Measurements from ENCODE around the gene NAT9. TPM values are rescaled to one million over a fixed set of nuclear protein-coding genes. Genes with fewer than 3 reads are reported as not detected.

NAT9 gene
- total RNA-seq, 2 donors from 2014 or later: 23.7 to 34.7 TPM

DNA sequence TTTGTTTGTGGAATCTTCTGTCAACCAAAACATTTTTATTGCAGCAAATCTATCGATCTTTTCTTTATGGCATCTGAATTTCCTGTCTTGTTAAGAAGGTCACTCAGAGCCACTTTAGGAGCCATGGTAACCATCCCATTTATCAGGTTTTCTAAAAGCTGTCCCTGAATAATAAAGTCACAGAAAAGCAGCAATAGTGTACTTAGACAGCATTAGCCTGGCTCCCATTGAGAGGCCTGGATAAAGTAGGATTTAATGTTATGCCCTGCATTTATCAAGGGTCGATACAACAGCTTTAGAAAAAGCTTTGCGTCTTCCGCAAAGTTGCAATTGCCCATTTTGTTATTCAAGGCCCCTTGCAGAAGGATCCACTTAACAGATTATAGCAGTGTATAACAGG lies 53.4 kb downstream of the NAT9 start:
- ATAC-seq: no peak
- intact Hi-C loops (cut with DNase I): no loop called here
- DNase-seq: no peak

Small RNA genes within 50 kb of the gene (microRNA-seq; reads per million reads assigned to microRNA genes)
- gene MIR3615: 13.3 to 25.6 reads per million in 2 donors

Other genes with a start within 250 kb of the NAT9 start
- under 1 TPM; 0.29 to 0.32 TPM for gene CD300LB, start 244.9 kb downstream of the NAT9 start, total RNA-seq
- 1 to 10 TPM; 1.6 to 2.1 TPM for gene CD300C, start 230.2 kb downstream of the NAT9 start, total RNA-seq
- not detected for gene CD300H, start 208.8 kb downstream of the NAT9 start, total RNA-seq
- not detected for gene CD300LD, start 184.1 kb downstream of the NAT9 start, total RNA-seq
- gene CD300E, start 152.6 kb downstream of the NAT9 start, total RNA-seq: 1 to 10 TPM in 1 of 2 donors, under 1 TPM in 1; 0.65 to 1.4 TPM
- gene CD300LF, start 63.4 kb downstream of the NAT9 start, total RNA-seq: under 1 TPM; 0.41 to 0.44 TPM
- 1 to 10 TPM in 1 of 2 donors, under 1 TPM in 1; 0.58 to 3.2 TPM for gene RAB37, start 39.1 kb downstream of the NAT9 start, total RNA-seq
- gene NHERF1, start 27.7 kb downstream of the NAT9 start, total RNA-seq: 10 to 100 TPM; 15.1 to 18.5 TPM
- 10 to 100 TPM; 25.2 to 38.8 TPM for gene GRIN2C, start 83.5 kb upstream of the NAT9 start, total RNA-seq
- 1 to 10 TPM; 6.6 to 8.1 TPM for gene FDXR, start 96.6 kb upstream of the NAT9 start, total RNA-seq
- not detected for gene FADS6, start 117.3 kb upstream of the NAT9 start, total RNA-seq
- under 1 TPM; 0.21 to 0.47 TPM for gene USH1G, start 146.9 kb upstream of the NAT9 start, total RNA-seq
- gene OTOP2, start 147.9 kb upstream of the NAT9 start, total RNA-seq: not detected
- gene OTOP3, start 159.6 kb upstream of the NAT9 start, total RNA-seq: not detected
- 1 to 10 TPM; 7.4 to 8.2 TPM for gene HID1, start 196.4 kb upstream of the NAT9 start, total RNA-seq
- gene CDR2L, start 211.3 kb upstream of the NAT9 start, total RNA-seq: 10 to 100 TPM; 13.8 to 15.2 TPM
- 10 to 100 TPM; 38.1 to 46.7 TPM for gene MRPL58, start 236.3 kb upstream of the NAT9 start, total RNA-seq